Hepatocyte (in vitro differentiated cells): ENCODE results near the gene XYLB.

Experiments used
- EZH2 ChIP-seq: fragments of 200-600 bp; sonication (generic); IDR thresholded peaks from 2 replicates; pipeline ENCODE4 v1.6.1; 2016; ENCODE audit warnings: antibody characterized with exemption, mild to moderate bottlenecking, borderline replicate concordance
- EZH2phosphoT487 ChIP-seq: fragments of 200-600 bp; sonication (generic); IDR thresholded peaks from one replicate; pipeline ENCODE4 v1.6.1; 2018; ENCODE audit warnings: antibody characterized with exemption, mild to moderate bottlenecking, low read depth, moderate library complexity; ENCODE audit not compliant: unreplicated experiment, severe bottlenecking
- TF ChIP-seq, protein P1 (sequence below): fragments of 200-600 bp; sonication (generic); IDR thresholded peaks from 2 replicates; pipeline ENCODE4 v1.5.1; 2016; ENCODE audit warnings: antibody characterized with exemption, mild to moderate bottlenecking; ENCODE audit not compliant: poor library complexity

DNA sequence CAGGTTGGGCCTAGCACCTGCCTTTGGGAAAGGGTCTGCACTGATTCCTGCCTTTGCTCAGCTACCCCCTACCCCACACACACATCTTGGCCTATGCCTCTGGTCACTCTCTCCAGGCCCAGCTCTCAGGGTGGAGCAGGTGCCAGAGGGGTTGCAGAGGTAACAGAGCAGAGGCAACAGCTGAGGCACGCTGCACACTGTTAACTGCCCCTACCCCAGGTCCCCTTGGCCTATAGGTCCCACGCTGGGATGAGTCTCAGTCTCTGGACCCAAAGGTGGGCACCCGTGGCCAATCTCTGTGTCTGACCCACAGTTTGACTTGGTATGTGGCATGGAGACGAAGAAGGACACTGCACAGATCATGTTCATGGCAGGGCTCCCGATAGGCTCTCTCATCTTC is 39.6 kb upstream of the XYLB start:
- TF ChIP-seq, protein P1, sequence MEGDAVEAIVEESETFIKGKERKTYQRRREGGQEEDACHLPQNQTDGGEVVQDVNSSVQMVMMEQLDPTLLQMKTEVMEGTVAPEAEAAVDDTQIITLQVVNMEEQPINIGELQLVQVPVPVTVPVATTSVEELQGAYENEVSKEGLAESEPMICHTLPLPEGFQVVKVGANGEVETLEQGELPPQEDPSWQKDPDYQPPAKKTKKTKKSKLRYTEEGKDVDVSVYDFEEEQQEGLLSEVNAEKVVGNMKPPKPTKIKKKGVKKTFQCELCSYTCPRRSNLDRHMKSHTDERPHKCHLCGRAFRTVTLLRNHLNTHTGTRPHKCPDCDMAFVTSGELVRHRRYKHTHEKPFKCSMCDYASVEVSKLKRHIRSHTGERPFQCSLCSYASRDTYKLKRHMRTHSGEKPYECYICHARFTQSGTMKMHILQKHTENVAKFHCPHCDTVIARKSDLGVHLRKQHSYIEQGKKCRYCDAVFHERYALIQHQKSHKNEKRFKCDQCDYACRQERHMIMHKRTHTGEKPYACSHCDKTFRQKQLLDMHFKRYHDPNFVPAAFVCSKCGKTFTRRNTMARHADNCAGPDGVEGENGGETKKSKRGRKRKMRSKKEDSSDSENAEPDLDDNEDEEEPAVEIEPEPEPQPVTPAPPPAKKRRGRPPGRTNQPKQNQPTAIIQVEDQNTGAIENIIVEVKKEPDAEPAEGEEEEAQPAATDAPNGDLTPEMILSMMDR, result no peak
- no peak for TF ChIP-seq EZH2
- TF ChIP-seq EZH2phosphoT487, result no peak
